ENCODE measurements around the gene DAPK2.

The DAPK2 gene

GRCh38 chr15:63977119-63977518, 69.2 kb downstream of the DAPK2 start:
- TF ChIP-seq, protein P1, sequence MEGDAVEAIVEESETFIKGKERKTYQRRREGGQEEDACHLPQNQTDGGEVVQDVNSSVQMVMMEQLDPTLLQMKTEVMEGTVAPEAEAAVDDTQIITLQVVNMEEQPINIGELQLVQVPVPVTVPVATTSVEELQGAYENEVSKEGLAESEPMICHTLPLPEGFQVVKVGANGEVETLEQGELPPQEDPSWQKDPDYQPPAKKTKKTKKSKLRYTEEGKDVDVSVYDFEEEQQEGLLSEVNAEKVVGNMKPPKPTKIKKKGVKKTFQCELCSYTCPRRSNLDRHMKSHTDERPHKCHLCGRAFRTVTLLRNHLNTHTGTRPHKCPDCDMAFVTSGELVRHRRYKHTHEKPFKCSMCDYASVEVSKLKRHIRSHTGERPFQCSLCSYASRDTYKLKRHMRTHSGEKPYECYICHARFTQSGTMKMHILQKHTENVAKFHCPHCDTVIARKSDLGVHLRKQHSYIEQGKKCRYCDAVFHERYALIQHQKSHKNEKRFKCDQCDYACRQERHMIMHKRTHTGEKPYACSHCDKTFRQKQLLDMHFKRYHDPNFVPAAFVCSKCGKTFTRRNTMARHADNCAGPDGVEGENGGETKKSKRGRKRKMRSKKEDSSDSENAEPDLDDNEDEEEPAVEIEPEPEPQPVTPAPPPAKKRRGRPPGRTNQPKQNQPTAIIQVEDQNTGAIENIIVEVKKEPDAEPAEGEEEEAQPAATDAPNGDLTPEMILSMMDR (IDR thresholded peaks at IDR 0.05; ENCODE audit: control insufficient read depth, extremely low read depth, insufficient read depth): no peak
- no peak for DNase-seq (ENCODE audit: low read depth)
- H3K4me3 ChIP-seq (ENCODE audit: low read depth, low read length): no peak overlapping the region

DNA sequence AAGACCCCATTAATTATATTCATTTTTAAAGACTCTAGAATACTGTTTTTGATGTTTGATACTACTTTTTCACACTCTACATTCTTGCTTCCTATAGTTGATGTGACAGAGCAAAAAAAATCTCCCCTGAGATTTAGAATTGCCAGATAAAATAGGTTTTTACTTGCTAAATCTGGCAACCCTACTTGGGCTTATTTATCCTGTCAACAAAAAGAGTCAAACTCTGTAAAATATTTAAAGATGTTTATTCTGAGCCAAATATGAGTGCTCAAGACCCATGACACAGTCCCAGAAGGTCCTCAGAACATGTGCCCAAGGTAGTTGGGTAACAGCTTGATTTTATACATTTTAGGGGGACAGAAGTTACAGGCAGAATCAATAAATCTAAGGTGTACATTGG, 72.3 kb downstream of the DAPK2 start:
- no peak overlapping the region for H3K4me3 ChIP-seq (ENCODE audit: low read depth, low read length)
- TF ChIP-seq, protein P1 (IDR thresholded peaks at IDR 0.05; ENCODE audit: control insufficient read depth, extremely low read depth, insufficient read depth): no peak
- peak; percentile 4 for DNase-seq (ENCODE audit: low read depth)

DNA sequence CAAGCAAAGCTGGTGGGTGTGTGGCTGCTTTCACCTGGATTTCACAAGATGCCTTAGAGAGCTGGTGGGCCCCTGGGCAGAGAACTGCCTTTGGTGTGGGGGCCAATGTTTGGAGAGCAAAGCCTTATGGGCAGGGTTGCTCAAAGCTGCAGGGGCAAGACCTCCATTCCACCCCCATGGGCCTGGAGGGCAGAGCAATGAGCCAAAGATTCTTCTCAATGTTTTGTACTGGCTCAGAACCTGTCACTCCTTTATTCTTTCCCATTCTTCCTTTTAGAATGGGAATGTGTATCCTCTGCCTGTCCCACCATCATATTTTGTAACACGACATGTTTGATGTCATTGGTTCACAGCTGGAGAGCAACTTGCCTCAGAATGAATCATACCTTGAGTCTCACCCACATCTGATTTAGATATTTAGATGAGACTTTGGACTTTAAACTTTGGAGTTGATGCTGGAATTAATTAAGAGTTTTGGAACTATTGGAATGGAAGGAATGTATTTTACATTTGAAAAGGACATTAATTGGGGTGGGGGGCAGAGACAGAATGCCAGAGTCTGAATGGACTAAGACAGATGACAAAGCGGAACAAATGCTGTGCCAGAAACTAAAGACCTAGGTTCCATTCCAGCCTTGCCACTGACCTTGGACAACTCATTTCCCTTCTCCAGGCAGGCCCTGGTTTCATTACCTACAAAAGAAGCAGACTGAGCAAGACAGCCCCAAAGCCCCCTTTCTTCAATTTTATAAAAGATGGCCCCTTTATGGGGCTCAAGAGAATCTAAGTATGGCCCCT, 72.9 kb downstream of the DAPK2 start:
- TF ChIP-seq, protein P1 (IDR thresholded peaks at IDR 0.05; ENCODE audit: control insufficient read depth, extremely low read depth, insufficient read depth): no peak
- DNase-seq (ENCODE audit: low read depth): no peak
- H3K4me3 ChIP-seq (ENCODE audit: low read depth, low read length): no peak overlapping the region

GRCh38 chr15:63972801-63973200, 73.5 kb downstream of the DAPK2 start:
- TF ChIP-seq, protein P1 (IDR thresholded peaks at IDR 0.05; ENCODE audit: control insufficient read depth, extremely low read depth, insufficient read depth): no peak
- H3K4me3 ChIP-seq (ENCODE audit: low read depth, low read length): no peak overlapping the region
- no peak for DNase-seq (ENCODE audit: low read depth)

DNA sequence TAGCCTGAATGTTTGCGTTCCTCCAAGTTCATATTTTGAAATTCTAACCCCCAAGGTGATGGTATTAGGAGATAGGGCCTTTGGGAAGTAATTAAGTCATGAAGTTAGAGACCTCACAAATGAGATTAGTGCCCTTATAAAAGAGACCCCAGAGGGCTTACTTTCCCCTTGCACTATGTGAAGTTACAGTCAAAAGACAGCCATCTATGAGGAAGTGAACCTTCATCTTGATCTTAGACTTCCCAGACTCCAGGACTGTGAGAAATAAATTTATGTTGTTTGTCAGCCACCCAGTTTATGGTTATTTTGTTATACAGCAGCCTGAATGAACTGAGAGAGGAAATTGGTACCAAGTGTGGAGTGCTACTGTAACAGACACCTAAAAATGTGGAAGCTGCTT, 74.4 kb downstream of the DAPK2 start:
- TF ChIP-seq, protein P1 (IDR thresholded peaks at IDR 0.05; ENCODE audit: control insufficient read depth, extremely low read depth, insufficient read depth): no peak
- H3K4me3 ChIP-seq (ENCODE audit: low read depth, low read length): no peak overlapping the region
- no peak for DNase-seq (ENCODE audit: low read depth)

GRCh38 chr15:63971427-63971805, 74.9 kb downstream of the DAPK2 start:
- DNase-seq (ENCODE audit: low read depth): no peak
- TF ChIP-seq, protein P1 (IDR thresholded peaks at IDR 0.05; ENCODE audit: control insufficient read depth, extremely low read depth, insufficient read depth): no peak
- no peak overlapping the region for H3K4me3 ChIP-seq (ENCODE audit: low read depth, low read length)

Measured in LNCaP clone FGC (cell line).